GM12878 (cell line): ENCODE results near the gene CIB4. TPM values are rescaled to one million over a fixed set of nuclear protein-coding genes. Genes with fewer than 3 reads are reported as not detected.

Experiments
- ATAC-seq: fragments of 200-7000 bp; cut with Tn5 transposase; 3 replicates; pipeline ENCODE4 v1.9.1; 2020; ENCODE audit warnings: mild to moderate bottlenecking, moderate library complexity
- BruUV-seq: library from RNA; stranded (reverse); fragments of 400-500 nt; replicated peaks from 2 replicates; lab custom pipeline; 2021; lab: Mats Ljungman, UMichigan
- CTCF ChIA-PET: fragments of 300-600 bp; sonication (Branson Sonifier 250); formaldehyde crosslinking; extraction: SDS; loops from one replicate; lab custom pipeline; 2021; ENCODE audit warnings: inconsistent platforms; lab: Yijun Ruan, JAX
- POLR2A ChIA-PET: fragments of 350-600 bp; formaldehyde crosslinking; extraction: SDS; loops from one replicate; lab custom pipeline; 2021; ENCODE audit warnings: inconsistent platforms; lab: Charles Lee
- RAD21 ChIA-PET: fragments of 300-600 bp; sonication (Branson Sonifier 250); formaldehyde crosslinking; loops from one replicate; lab custom pipeline; 2023; ENCODE audit warnings: antibody characterized with exemption; ENCODE audit not compliant: unreplicated experiment; lab: Charles Lee
- SMC1A ChIA-PET: fragments of 300-600 bp; sonication (Branson Sonifier 250); formaldehyde crosslinking; loops from one replicate; lab custom pipeline; 2023; ENCODE audit not compliant: unreplicated experiment, uncharacterized antibody; lab: Charles Lee
- DNase-seq: peaks from one replicate; pipeline ENCODE4 v3.0.0-alpha.2; 2011; ENCODE audit warnings: low read depth, low spot score
- FAIRE-seq: peaks from 3 replicates; lab custom pipeline; 2011; peaks lifted over from hg19 to GRCh38; lab: Jason Lieb, UNC
- H2AFZ ChIP-seq: 2 replicates; pipeline ENCODE4 v1.6.0; 2011; ENCODE audit warnings: low read depth, low read length, control low read depth; ENCODE audit not compliant: control insufficient read depth
- H3K27ac ChIP-seq: 2 replicates; pipeline ENCODE4 v1.5.1; 2011; ENCODE audit warnings: control low read depth; ENCODE audit not compliant: control insufficient read depth, insufficient read depth
- H3K27me3 ChIP-seq, 2 experiments: replicated peaks in 1 of 2; 2 replicates each; pipeline versions ENCODE4 v1.6.0 to v1.6.1; 2011; ENCODE audit warnings: low read length in 1 of 2; ENCODE audit not compliant: control insufficient read depth in 2 of 2, insufficient read depth in 2 of 2
- H3K36me3 ChIP-seq, 2 experiments: 2 replicates each; pipeline ENCODE4 v1.5.1; 2011; ENCODE audit warnings: low read length in 1 of 2; ENCODE audit not compliant: control insufficient read depth in 2 of 2, insufficient read depth in 2 of 2
- H3K4me1 ChIP-seq: 2 replicates; pipeline ENCODE4 v1.6.1; 2011; ENCODE audit warnings: mild to moderate bottlenecking, low read length, moderate library complexity, mixed read lengths; ENCODE audit not compliant: control insufficient read depth, insufficient read depth
- H3K4me2 ChIP-seq: 2 replicates; pipeline ENCODE4 v1.6.0; 2011; ENCODE audit warnings: control low read depth; ENCODE audit not compliant: control insufficient read depth, insufficient read depth
- H3K4me3 ChIP-seq: fragments of 200-600 bp; sonication (generic); 2 replicates; pipeline ENCODE4 v1.5.1; 2016
- H3K79me2 ChIP-seq: 2 replicates; pipeline ENCODE4 v1.6.0; 2011; ENCODE audit warnings: low read length; ENCODE audit not compliant: control insufficient read depth, insufficient read depth
- H3K9ac ChIP-seq: 2 replicates; pipeline ENCODE4 v1.8.0; 2011; ENCODE audit warnings: low read length, control low read depth, mixed read lengths; ENCODE audit not compliant: control insufficient read depth, insufficient read depth
- H3K9me3 ChIP-seq: replicated peaks from 3 replicates; pipeline ENCODE4 v1.5.1; 2011; ENCODE audit warnings: mild to moderate bottlenecking, low read length; ENCODE audit not compliant: control insufficient read depth, insufficient read depth
- H4K20me1 ChIP-seq: 2 replicates; pipeline ENCODE4 v1.6.0; 2011; ENCODE audit not compliant: control insufficient read depth, insufficient read depth
- CUX1 ChIP-seq: IDR thresholded peaks from 2 replicates; pipeline ENCODE4 v1.6.1; 2012; ENCODE audit warnings: improper control_type of control experiment, low read depth, low read length; ENCODE audit not compliant: insufficient replicate concordance
- EP300 ChIP-seq, 2 experiments: fragments of 150-350 bp in 1 of 2; IDR thresholded peaks; 2 replicates each; pipeline ENCODE4 v1.6.1; 2011 to 2012; ENCODE audit warnings: low read depth in 2 of 2, low read length in 2 of 2, borderline replicate concordance in 1 of 2, improper control_type of control experiment in 1 of 2, inconsistent platforms in 1 of 2; ENCODE audit not compliant: control insufficient read depth in 1 of 2
- FOS ChIP-seq: IDR thresholded peaks from 3 replicates; pipeline ENCODE4 v1.6.1; 2011; ENCODE audit warnings: borderline replicate concordance; ENCODE audit not compliant: insufficient read length; ENCODE audit errors: extremely low read depth
- HDAC6 ChIP-seq: fragments of 200-600 bp; sonication (generic); IDR thresholded peaks from one replicate; pipeline ENCODE4 v1.8.0; 2017; ENCODE audit warnings: antibody characterized with exemption; ENCODE audit not compliant: unreplicated experiment
- IKZF2 ChIP-seq, 2 experiments: fragments of 450-650 bp; IDR thresholded peaks; 2 replicates each; pipeline ENCODE4 v1.6.1; 2017; ENCODE audit warnings: mild to moderate bottlenecking in 2 of 2, moderate library complexity in 2 of 2
- MAX ChIP-seq: IDR thresholded peaks from 2 replicates; pipeline ENCODE4 v1.6.1; 2012; ENCODE audit warnings: low read depth, low read length, improper control_type of control experiment
- NBN ChIP-seq: fragments of 450-650 bp; IDR thresholded peaks from 2 replicates; pipeline ENCODE4 v1.6.1; 2016
- NR2F1 ChIP-seq: fragments of 450-650 bp; conservative IDR thresholded peaks from 2 replicates; pipeline ENCODE4 v1.6.1; 2017; ENCODE audit warnings: mild to moderate bottlenecking
- POU2F2 ChIP-seq: IDR thresholded peaks from 3 replicates; pipeline ENCODE4 v1.6.1; 2011; ENCODE audit warnings: low read depth, mild to moderate bottlenecking, low read length, borderline replicate concordance
- RELA ChIP-seq: fragments of 450-650 bp; IDR thresholded peaks from 2 replicates; pipeline ENCODE4 v1.8.0; 2014; ENCODE audit warnings: borderline replicate concordance; ENCODE audit not compliant: partially characterized antibody
- SP1 ChIP-seq: IDR thresholded peaks from one replicate; pipeline ENCODE4 v1.6.1; 2011; ENCODE audit warnings: low read depth, low read length
- SREBF1 ChIP-seq: IDR thresholded peaks from 2 replicates; pipeline ENCODE4 v1.6.1; 2012; ENCODE audit warnings: mild to moderate bottlenecking, low read length
- ZNF384 ChIP-seq: IDR thresholded peaks from 2 replicates; pipeline ENCODE4 v1.6.1; 2012; ENCODE audit warnings: low read depth, mild to moderate bottlenecking, low read length, improper control_type of control experiment, borderline replicate concordance
- ZNF622 ChIP-seq: fragments of 450-650 bp; IDR thresholded peaks from 2 replicates; pipeline ENCODE4 v1.6.1; 2017; ENCODE audit warnings: mild to moderate bottlenecking, inconsistent platforms
- WGBS: methylation state at CpG from one replicate; pipeline ENCODE4 v1.1.6; 2016; ENCODE audit warnings: low lambda C conversion rate; ENCODE audit not compliant: insufficient replicate concordance, insufficient coverage; ENCODE audit errors: missing lambda C conversion rate; 5-methylcytosine and 5-hydroxymethylcytosine counted together
- in situ Hi-C: fragments of 300-500 bp; cut with MboI; formaldehyde crosslinking; loops from 9 replicates; pipeline ENCODE4 v1.14.3; 2018; ENCODE audit warnings: mixed read lengths
- intact Hi-C: fragments of 100-400 bp; cut with micrococcal nuclease; formaldehyde crosslinking; loops from one replicate; pipeline ENCODE4 v1.14.2; 2022; ENCODE audit not compliant: unreplicated experiment
- polyA plus RNA-seq, 11 experiments: library from polyadenylated mRNA; depleted of rRNA in 4 of 11; unstranded in 6 of 11; stranded (reverse) in 5 of 11; fragments of >200 nt; fragmentation: Nextera tagmentation in 4 of 11; fragmentation: Illumina TruSeq in 1 of 11; extraction: Ambion mirVana in 4 of 11; extraction: Trizol in 1 of 11; gene quantifications; 1 replicate in 1 of 11; 2 replicates in 10 of 11; pipeline versions ENCODE4 v1.2.1 to v1.2.3, GENCODE V29; 2011 to 2016; ENCODE audit warnings: inconsistent platforms in 2 of 11, missing spikeins in 2 of 11, low read depth in 1 of 11
- total RNA-seq, 4 experiments: library from RNA; depleted of rRNA in 3 of 4; stranded (reverse); fragments of >200 nt in 3 of 4; fragmentation: Illumina TruSeq in 1 of 4; extraction: Trizol in 1 of 4; gene quantifications; 2 replicates each; pipeline versions ENCODE4 v1.2.1 to v1.2.3, GENCODE V29; 2013 to 2021
- TF ChIP-seq, protein P1 (sequence below): IDR thresholded peaks from 2 replicates; pipeline ENCODE4 v1.6.1; 2011; ENCODE audit warnings: low read depth, low read length, improper control_type of control experiment, borderline replicate concordance
- TF ChIP-seq, protein P2 (sequence below): fragments of 450-650 bp; IDR thresholded peaks from 2 replicates; pipeline ENCODE4 v1.6.1; 2014; ENCODE audit warnings: mild to moderate bottlenecking

The CIB4 gene
- total and polyA plus RNA-seq, 10 of the 15 experiments (the other 5 are each of a cell fraction or from before 2014, with no cell fraction given), result not detected

DNA sequence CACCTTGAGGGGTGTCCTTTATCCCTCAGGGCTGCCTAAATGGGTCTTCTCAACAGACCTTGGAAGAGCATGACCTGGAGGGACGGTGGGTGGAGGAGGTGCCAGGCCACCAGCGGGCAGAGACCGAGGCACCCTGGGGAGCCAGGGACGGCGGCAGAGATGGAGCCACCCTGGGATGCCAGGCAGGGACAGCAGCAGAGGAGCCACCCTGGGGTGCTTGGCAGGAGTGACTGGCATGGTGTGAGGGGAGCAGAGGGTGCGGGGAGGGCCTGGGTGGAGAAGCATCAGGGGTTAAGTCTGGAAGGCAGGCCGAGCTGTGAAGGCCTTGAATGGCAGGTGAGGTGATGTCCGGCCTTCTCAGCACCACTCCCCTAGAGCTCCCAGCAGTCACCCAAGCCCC lies 56.1 kb downstream of the CIB4 start:
- Histone ChIP-seq H3K79me2 (no peaks in the 10 kb centered on the region), H3K9me3 (no peaks in the 10 kb centered on the region), H3K36me3 (no peaks in the 10 kb centered on the region), H3K4me1 (no peaks in the 10 kb centered on the region), H3K9ac (no peak overlapping the region), H3K27ac (no peak overlapping the region), H3K27me3 (peaks cover 5 to 7% of the 10 kb centered on the region in 2 experiments; a peak in 3 of 4 replicates), H2AFZ (no peak overlapping the region), H4K20me1 (no peaks in the 10 kb centered on the region), H3K4me3 (no peak overlapping the region), H3K4me2 (no peak overlapping the region)
- in situ Hi-C loops, result no loop called here
- BruUV-seq, result no TSS peak
- ATAC-seq (no peak), DNase-seq (no peak), FAIRE-seq (no peak)
- POLR2A ChIA-PET, result no interaction called here
- CTCF ChIA-PET, result no interaction called here
- RAD21 ChIA-PET, result no interaction called here
- intact Hi-C loops, result no loop called here
- TF ChIP-seq POU2F2, result no peak
- no peak for TF ChIP-seq RELA
- TF ChIP-seq, protein P1, sequence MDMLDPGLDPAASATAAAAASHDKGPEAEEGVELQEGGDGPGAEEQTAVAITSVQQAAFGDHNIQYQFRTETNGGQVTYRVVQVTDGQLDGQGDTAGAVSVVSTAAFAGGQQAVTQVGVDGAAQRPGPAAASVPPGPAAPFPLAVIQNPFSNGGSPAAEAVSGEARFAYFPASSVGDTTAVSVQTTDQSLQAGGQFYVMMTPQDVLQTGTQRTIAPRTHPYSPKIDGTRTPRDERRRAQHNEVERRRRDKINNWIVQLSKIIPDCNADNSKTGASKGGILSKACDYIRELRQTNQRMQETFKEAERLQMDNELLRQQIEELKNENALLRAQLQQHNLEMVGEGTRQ, result no peak
- TF ChIP-seq, protein P2, sequence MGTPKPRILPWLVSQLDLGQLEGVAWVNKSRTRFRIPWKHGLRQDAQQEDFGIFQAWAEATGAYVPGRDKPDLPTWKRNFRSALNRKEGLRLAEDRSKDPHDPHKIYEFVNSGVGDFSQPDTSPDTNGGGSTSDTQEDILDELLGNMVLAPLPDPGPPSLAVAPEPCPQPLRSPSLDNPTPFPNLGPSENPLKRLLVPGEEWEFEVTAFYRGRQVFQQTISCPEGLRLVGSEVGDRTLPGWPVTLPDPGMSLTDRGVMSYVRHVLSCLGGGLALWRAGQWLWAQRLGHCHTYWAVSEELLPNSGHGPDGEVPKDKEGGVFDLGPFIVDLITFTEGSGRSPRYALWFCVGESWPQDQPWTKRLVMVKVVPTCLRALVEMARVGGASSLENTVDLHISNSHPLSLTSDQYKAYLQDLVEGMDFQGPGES, result no peak
- no peak for TF ChIP-seq HDAC6
- TF ChIP-seq ZNF622, result no peak
- no peak for TF ChIP-seq SREBF1
- no peak for TF ChIP-seq SP1
- TF ChIP-seq FOS, result no peak
- TF ChIP-seq NBN, result no peak
- no peak for TF ChIP-seq MAX
- TF ChIP-seq ZNF384, result no peak
- TF ChIP-seq EP300 (IDR thresholded peaks at IDR 0.05; ENCODE audit: borderline replicate concordance in 1 of 2, control insufficient read depth in 1 of 2, low read depth in 2 of 2, low read length in 2 of 2), result no peak
- no peak for TF ChIP-seq CUX1
- no peak for TF ChIP-seq NR2F1
- TF ChIP-seq IKZF2 (IDR thresholded peaks at IDR 0.05), result no peak
- SMC1A ChIA-PET, result no interaction called here
- WGBS, result 21% methylated on average over 8 of the region's 8 CpGs
